BLaER1 treated with 17β-estradiol and CSF1 and Interleukin-3, amounts not matched to agents 10 nM and 100 nM (cell line): ENCODE results near the gene ZNF398.

Experiments used
- H3K27ac ChIP-seq, 11 experiments: shearing (Covaris generic); formaldehyde crosslinking; 2 replicates each; pipeline ENCODE4 v1.8.1; 2022
- H3K27me3 ChIP-seq, 11 experiments: shearing (Covaris generic); formaldehyde crosslinking; 2 replicates each; pipeline ENCODE4 v1.8.1; 2022
- H3K36me3 ChIP-seq, 11 experiments: shearing (Covaris generic); formaldehyde crosslinking; 2 replicates each; pipeline ENCODE4 v1.8.1; 2022
- H3K4me1 ChIP-seq, 10 experiments: shearing (Covaris generic); formaldehyde crosslinking; 2 replicates each; pipeline ENCODE4 v1.8.1; 2022
- H3K4me2 ChIP-seq, 11 experiments: shearing (Covaris generic); formaldehyde crosslinking; 2 replicates each; pipeline ENCODE4 v1.8.1; 2022
- H3K4me3 ChIP-seq, 10 experiments: shearing (Covaris generic); formaldehyde crosslinking; 2 replicates each; pipeline ENCODE4 v1.8.1; 2022
- H3K9ac ChIP-seq, 11 experiments: shearing (Covaris generic); formaldehyde crosslinking; 2 replicates each; pipeline ENCODE4 v1.8.1; 2022
- H3K9me3 ChIP-seq, 11 experiments: shearing (Covaris generic); formaldehyde crosslinking; replicated peaks in 1 of 11; 2 replicates each; pipeline ENCODE4 v1.8.1; 2022
- H4K20me1 ChIP-seq, 11 experiments: shearing (Covaris generic); formaldehyde crosslinking; 2 replicates each; pipeline ENCODE4 v1.8.1; 2022
- Cebpa-rat ChIP-seq, 11 experiments: shearing (Covaris generic); IDR thresholded peaks; 2 replicates each; pipeline ENCODE4 v1.8.1; 2022

Gene ZNF398

GRCh38 chr7:149109969-149110368 lies 37.3 kb upstream of the ZNF398 start:
- no peak overlapping the region for H3K9ac ChIP-seq
- H3K4me3 ChIP-seq = no peak overlapping the region
- no peak overlapping the region for H3K4me2 ChIP-seq
- peaks cover 0 to 8% (median 0%) of the 10 kb centered on the region in 11 experiments; a peak in 5 of 22 replicates for H3K27me3 ChIP-seq
- H3K36me3 ChIP-seq = peaks cover 0 to 22% (median 5%) of the 10 kb centered on the region in 11 experiments; a peak in 5 of 22 replicates
- H3K9me3 ChIP-seq = no peaks in the 10 kb centered on the region
- H3K4me1 ChIP-seq = peaks cover 6 to 32% (median 11%) of the 10 kb centered on the region in 10 experiments; a peak in 19 of 20 replicates
- TF ChIP-seq Cebpa-rat (IDR thresholded peaks at IDR 0.05) = no peak
- no peak overlapping the region for H3K27ac ChIP-seq
- H4K20me1 ChIP-seq = no peaks in the 10 kb centered on the region

GRCh38 chr7:149125189-149125862 lies 21.9 kb upstream of the ZNF398 start:
- Histone ChIP-seq H3K27ac (peak overlapping the region; percentile 86 to 97 (median 95)), H3K4me2 (peak overlapping the region; percentile 80 to 97 (median 91)), H3K27me3 (no peaks in the 10 kb centered on the region), H4K20me1 (0 out of 22 replicates have a peak, but pooled peaks cover 0 to 3% (median 0%) of the 10 kb centered on the region in 11 experiments), H3K4me1 (peaks cover 17 to 22% (median 19%) of the 10 kb centered on the region in 10 experiments), H3K4me3 (peak overlapping the region; percentile 76 to 99 (median 91)), H3K9me3 (peaks cover 10 to 14% (median 13%) of the 10 kb centered on the region in 11 experiments), H3K36me3 (peaks cover 12 to 16% (median 14%) of the 10 kb centered on the region in 11 experiments), H3K9ac (peak overlapping the region; percentile 92 to 98 (median 96))
- no peak for TF ChIP-seq Cebpa-rat (IDR thresholded peaks at IDR 0.05)

GRCh38 chr7:149125863-149126661 lies 21.2 kb upstream of the ZNF398 start, which contains the start of gene ZNF425:
Gene ZNF425, minus strand, starts transcription at chr7:149126324. Its CDS starts 111 bp downstream, at chr7:149126213.
- no peaks in the 10 kb centered on the region for H3K27me3 ChIP-seq
- H3K9ac ChIP-seq = peak within 1 kb of the TSS; percentile 92 to 98 (median 96)
- 0 out of 22 replicates have a peak, but pooled peaks cover 0 to 3% (median 0%) of the 10 kb centered on the region in 11 experiments for H4K20me1 ChIP-seq
- peaks cover 18 to 22% (median 20%) of the 10 kb centered on the region in 11 experiments for H3K9me3 ChIP-seq
- peaks cover 17 to 22% (median 19%) of the 10 kb centered on the region in 10 experiments for H3K4me1 ChIP-seq
- peak within 1 kb of the TSS; percentile 80 to 97 (median 91) for H3K4me2 ChIP-seq
- TF ChIP-seq Cebpa-rat (IDR thresholded peaks at IDR 0.05) = no peak
- H3K36me3 ChIP-seq = peaks cover 19 to 23% (median 22%) of the 10 kb centered on the region in 11 experiments
- peak within 1 kb of the TSS; percentile 76 to 99 (median 91) for H3K4me3 ChIP-seq
- peak within 1 kb of the TSS; percentile 86 to 97 (median 95) for H3K27ac ChIP-seq

- Histone ChIP-seq H3K4me2 (peak overlapping the region; percentile 73 to 97 (median 88)), H4K20me1 (0 out of 22 replicates have a peak, but pooled peaks cover 0 to 3% (median 0%) of the 10 kb centered on the region in 11 experiments)
Measured at GRCh38 chr7:149126662-149127266, 20.5 kb upstream of the ZNF398 start.

GRCh38 chr7:149130572-149131198 lies 16.6 kb upstream of the ZNF398 start:
- Histone ChIP-seq H3K4me3 (peak overlapping the region in 6 of 10 experiments; percentile 15 to 48 (median 26); a peak in 10 of 20 replicates), H3K4me1 (peaks cover 9 to 10% (median 9%) of the 10 kb centered on the region in 10 experiments), H4K20me1 (no peaks in the 10 kb centered on the region), H3K27me3 (no peaks in the 10 kb centered on the region), H3K27ac (peak overlapping the region in 2 of 11 experiments; percentile 31 to 42; a peak in 3 of 22 replicates), H3K36me3 (peaks cover 48 to 64% (median 62%) of the 10 kb centered on the region in 11 experiments), H3K9me3 (peaks cover 31 to 44% (median 39%) of the 10 kb centered on the region in 11 experiments), H3K9ac (no peak overlapping the region), H3K4me2 (no peak overlapping the region)
- no peak for TF ChIP-seq Cebpa-rat (IDR thresholded peaks at IDR 0.05)

More at GRCh38 chr7:149126662-149127266, 20.5 kb upstream of the ZNF398 start:
- no peak for TF ChIP-seq Cebpa-rat (IDR thresholded peaks at IDR 0.05)
- peak overlapping the region; percentile 76 to 99 (median 91) for H3K4me3 ChIP-seq
- no peaks in the 10 kb centered on the region for H3K27me3 ChIP-seq
- H3K4me1 ChIP-seq = peaks cover 17 to 22% (median 19%) of the 10 kb centered on the region in 10 experiments
- peaks cover 26 to 30% (median 29%) of the 10 kb centered on the region in 11 experiments for H3K36me3 ChIP-seq
- peaks cover 25 to 29% (median 27%) of the 10 kb centered on the region in 11 experiments for H3K9me3 ChIP-seq
- H3K27ac ChIP-seq = peak overlapping the region; percentile 86 to 97 (median 95)
- H3K9ac ChIP-seq = peak overlapping the region; percentile 92 to 98 (median 96)

- Histone ChIP-seq H3K4me2 (no peak overlapping the region), H3K27ac (no peak overlapping the region), H3K27me3 (no peaks in the 10 kb centered on the region), H4K20me1 (no peaks in the 10 kb centered on the region), H3K36me3 (peaks cover 67 to 87% (median 79%) of the 10 kb centered on the region in 11 experiments), H3K4me3 (no peak overlapping the region), H3K9me3 (peaks cover 31 to 44% (median 39%) of the 10 kb centered on the region in 11 experiments), H3K4me1 (peaks cover 3 to 4% (median 3%) of the 10 kb centered on the region in 10 experiments), H3K9ac (no peak overlapping the region)
- TF ChIP-seq Cebpa-rat (IDR thresholded peaks at IDR 0.05) = no peak
Measured at GRCh38 chr7:149133028-149133710, 14.1 kb upstream of the ZNF398 start.

- H3K9ac ChIP-seq = no peak overlapping the region
Measured at GRCh38 chr7:149136118-149136517, 11.1 kb upstream of the ZNF398 start.

More at GRCh38 chr7:149136118-149136517, 11.1 kb upstream of the ZNF398 start:
- Histone ChIP-seq H3K4me2 (no peak overlapping the region), H3K27ac (no peak overlapping the region), H4K20me1 (no peaks in the 10 kb centered on the region), H3K36me3 (peaks cover 46 to 75% (median 61%) of the 10 kb centered on the region in 11 experiments), H3K4me1 (peaks cover 0 to 8% (median 0%) of the 10 kb centered on the region in 10 experiments; a peak in 5 of 20 replicates), H3K27me3 (no peaks in the 10 kb centered on the region), H3K9me3 (peaks cover 13 to 22% (median 17%) of the 10 kb centered on the region in 11 experiments), H3K4me3 (no peak overlapping the region)
- no peak for TF ChIP-seq Cebpa-rat (IDR thresholded peaks at IDR 0.05)
